Activated CD4-positive, CD25-positive, alpha-beta regulatory T cell treated with anti-CD3 and anti-CD28 coated beads, Interleukin-2, amount 50 U/mL, for 72 hours (primary cell): ENCODE measurements around the gene SPO11.

Experiments
- DNase-seq: peaks from one replicate; pipeline ENCODE4 v3.0.0; 2021

The SPO11 gene

DNA sequence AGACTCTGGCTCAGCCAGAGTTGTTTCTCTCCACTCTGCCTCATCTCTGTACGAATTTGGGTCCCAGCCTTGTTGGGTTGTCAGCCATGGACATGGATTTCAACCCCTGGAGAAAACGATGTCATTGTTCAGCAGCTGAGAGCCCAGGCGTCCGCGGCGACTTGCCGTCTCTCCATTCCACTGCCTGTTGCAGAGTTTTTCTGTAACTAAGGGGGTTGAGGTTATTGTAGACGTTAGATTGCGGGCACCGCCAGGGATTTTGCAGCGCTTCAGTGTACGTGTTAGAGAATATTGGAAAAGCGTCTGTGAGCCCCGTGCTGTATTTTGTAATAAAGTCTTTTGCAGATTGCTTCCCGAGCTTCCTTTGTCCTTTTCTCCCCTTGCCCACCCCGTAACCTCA lies 48.5 kb downstream of the SPO11 start:
- DNase-seq, result no peak

GRCh38 chr20:57378646-57379262 lies 49.2 kb downstream of the SPO11 start:
- DNase-seq, result no peak

DNA sequence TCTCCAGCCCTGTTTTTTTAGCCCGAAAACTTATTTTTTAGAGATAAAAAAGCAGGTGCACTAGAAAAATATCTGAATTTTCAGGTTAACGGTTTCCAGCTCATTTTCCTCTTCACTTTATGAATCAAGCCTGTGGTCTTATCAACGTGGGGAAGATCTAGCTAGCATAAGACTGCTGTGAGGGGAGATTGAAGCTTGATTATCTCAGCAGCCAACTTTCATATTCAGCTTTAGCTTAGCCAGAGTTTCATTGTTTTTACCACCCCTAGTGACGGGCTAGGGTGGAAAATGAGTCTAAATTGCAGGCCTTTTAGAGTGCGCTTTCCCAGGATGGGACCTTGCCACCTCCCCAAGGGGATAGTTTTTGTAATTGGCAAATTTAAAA lies 49.7 kb downstream of the SPO11 start:
- no peak for DNase-seq

DNA sequence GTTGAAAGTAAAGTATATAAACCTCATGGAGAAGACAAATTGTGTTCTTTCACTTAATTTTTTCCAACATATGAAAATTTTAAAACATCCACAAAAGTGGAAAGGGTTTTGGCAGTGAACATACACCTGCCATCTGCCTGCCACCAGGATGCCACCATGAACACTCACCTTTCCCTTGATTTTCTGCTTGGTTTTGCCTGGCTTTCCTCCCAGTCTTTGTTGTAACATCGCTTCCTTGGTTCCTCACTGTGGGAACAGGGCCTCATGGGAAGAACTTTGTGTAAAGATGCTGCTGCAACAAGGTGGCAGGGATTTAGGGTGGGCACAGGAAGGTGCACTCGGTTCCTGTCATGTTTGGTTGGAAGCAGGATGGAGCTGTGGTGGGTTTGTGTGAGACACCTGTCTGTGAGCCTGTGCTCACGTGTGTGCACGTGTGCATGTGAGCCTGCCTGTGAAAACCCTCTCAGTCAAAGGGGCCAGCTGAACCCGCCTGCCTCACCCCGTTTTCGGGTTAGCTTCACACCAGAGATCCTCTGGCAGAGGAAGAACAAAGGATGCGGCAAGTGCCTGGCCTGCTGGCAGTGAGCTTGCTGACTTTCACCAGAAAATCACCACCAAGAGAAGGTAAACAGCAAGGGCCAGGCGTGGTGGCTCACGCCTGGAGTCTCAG lies 50.6 kb downstream of the SPO11 start:
- DNase-seq, result no peak

DNA sequence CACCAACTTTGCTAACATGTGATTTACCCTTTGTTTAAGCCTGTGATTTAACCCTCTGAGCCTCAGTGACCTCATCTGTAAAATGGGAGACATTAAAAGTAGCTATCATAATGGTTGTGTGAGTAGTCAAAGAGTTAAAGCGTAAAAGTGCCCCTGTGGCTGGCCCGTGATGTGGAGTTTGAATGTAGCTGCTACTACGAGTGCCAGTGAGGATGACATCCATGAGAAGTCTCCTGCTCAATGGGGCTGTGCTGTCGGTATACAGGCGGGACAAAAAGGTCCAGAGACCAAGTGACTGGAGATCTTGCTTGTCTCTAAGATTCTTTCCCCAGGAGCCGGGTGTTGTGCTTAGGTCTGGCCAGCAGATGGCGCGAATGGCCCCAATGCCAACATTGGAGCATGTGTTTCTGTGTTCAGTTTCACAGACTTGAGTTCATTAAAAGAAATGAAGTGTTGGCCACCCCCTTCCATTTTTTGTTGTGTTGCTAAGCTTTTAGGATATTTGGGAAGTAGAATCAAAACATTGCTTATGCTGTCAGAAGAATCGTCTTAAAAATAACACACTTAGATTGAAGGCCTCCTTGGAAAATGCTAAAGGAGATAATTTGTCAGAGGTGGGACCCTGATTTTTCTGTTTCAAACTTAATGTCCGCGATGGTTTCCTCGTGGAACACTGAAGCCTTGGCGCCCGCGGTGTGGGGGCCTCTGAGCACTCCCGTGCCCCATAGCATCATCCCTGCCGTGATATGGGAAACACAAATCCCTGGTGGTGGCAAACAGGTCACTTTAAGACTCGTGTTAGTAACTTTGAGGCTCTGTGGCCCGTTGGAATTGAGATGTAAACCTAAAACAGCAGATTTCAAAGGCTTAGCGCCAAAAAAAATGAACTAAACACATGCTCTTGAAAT lies 52.2 kb downstream of the SPO11 start:
- peak; percentile 83 for DNase-seq

GRCh38 chr20:57382516-57382915 lies 52.9 kb downstream of the SPO11 start:
- DNase-seq, result no peak

DNA sequence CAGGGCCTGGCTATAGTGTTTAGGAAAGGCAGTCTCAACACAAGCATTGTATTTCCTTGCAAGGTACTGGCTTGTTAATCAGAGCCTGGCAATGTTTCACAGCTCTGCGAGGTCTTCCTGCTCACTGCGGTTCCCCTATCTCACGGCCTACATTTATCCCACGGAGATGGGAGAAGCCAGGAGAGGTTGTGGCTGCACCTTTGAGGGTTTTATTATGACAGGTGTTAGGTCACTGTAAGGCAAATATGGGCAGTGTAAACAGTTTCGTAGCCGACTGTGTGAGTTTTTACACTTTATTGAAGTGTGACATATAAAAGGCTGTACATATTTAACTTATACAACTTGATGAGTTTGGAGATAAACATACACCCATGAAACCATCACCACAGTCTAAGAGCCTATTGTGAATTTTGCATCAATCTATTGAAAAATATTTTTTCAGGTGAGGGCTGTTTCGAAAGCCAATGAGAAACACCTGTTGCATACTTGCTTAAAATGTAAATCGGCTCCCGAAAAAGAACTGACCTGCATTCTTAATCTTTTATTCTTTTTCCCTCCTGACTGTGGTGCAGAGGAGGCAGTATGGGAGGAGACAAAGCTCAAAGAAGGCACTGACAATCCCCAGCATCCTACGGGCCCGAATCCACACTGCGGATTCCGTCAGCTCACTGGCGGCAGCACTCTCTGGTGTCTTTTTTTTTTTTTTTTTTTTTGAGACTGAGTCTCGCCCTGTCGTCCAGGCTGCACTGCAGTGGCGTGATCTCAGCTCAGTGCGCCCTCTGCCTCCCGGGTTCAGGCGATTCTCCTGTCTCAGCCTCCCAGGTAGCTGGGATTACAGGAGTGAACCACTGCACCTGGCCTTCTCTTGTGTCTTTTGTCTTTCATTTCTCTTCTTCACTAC lies 54.1 kb downstream of the SPO11 start:
- no peak for DNase-seq

DNA sequence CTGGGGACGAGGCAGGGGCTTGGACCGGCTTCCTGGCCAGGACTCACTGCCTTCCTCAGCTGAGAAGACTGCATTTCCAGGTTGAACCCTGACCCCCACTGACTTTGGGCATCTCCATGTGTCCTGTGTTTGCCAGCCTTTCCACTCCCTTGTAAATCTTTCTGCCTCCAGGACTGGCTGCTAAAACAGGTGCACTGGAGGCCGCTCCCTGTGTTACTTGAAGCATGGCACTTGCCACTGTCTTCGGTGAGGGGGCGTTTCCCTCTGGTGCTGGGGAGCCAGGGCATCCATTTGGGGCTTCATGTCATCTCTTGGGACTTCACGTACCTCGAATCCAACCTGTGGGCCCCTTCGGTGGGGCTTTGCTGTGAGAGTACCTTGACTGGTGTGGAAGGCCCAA lies 54.9 kb downstream of the SPO11 start:
- no peak for DNase-seq

GRCh38 chr20:57384953-57385761 lies 55.6 kb downstream of the SPO11 start:
- no peak for DNase-seq

- DNase-seq, result no peak
Observed at GRCh38 chr20:57385940-57386339, 56.3 kb downstream of the SPO11 start.

DNA sequence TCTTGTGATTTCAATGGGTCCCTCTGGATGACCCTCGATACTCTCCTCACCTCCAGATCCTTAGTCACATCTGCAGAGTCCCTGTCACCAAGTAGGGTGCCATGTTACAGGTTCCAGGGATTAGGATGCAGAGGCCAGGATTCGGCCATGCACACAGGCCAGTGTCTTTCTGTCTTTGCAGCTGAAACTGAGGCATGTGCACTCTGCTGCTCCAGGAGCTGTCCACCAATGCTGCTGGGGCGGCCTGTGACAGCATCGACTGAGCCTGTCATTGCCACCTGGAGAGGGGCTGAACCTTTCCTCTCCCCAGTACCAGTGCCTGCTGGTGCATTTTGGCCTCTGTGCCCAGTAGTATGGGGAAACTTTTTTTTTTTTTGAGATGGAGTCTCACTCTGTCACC lies 57.2 kb downstream of the SPO11 start:
- DNase-seq, result no peak

GRCh38 chr20:57387463-57387862 lies 57.9 kb downstream of the SPO11 start:
- no peak for DNase-seq

DNA sequence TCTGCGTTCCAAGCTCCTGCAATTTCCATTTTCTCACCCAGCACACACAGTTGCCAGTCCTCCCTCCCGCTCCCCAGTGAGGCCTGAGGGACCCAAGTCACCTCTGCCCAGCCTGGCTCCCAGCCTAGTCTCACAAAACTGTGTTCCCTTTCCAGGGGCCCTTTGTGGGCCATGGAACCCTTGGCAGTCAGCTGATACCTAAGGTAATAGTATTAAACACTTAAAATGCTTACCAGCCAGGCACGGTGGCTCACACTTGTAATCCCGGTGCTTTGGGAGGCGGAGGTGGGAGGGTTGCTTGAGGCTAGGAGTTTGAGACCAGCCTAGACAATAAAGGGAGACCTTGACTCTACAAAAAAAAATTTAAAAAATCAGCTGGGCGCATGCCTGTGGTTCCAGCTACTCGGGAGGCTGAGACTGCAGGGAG lies 58.4 kb downstream of the SPO11 start:
- no peak for DNase-seq

DNA sequence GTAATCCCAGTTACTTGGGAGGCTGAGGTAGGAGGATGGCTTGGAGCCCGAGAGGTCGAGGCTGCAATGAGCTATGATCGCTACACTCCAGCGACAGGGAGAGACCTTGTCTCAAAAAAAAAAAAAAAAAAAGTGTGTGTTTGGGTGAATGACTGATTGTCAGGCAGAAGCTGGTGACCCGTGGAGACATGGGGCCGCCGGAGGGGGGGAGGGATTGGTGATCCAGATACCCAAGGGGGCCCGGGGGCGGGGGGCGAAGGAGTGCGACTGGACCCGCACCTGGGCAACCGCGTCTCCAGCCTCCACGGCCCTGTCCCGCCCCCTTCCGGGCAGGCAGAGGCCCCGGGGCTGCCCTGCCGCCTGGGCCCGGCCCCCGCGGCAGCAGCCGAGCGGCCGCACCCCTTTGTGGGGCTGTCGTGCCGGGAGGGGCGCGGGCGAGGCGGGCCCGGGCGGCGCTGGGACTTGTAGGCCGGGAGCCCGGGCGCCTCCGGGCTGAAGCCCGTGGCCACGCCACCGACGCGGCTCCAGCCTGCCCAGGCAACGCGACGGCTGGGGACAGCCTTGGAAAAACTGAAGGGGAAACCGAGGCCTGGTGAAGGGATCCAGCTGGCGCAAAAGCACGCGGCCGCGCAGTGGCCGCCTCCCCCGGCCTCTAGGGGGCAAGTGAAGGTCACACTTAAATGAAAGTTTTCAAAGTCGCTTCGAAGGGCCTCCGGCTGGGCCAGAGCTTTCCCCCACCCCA lies 59.5 kb downstream of the SPO11 start:
- DNase-seq, result peak; percentile 69

- DNase-seq, result peak; percentile 57
Observed at GRCh38 chr20:57389695-57390603, 60.3 kb downstream of the SPO11 start.

DNA sequence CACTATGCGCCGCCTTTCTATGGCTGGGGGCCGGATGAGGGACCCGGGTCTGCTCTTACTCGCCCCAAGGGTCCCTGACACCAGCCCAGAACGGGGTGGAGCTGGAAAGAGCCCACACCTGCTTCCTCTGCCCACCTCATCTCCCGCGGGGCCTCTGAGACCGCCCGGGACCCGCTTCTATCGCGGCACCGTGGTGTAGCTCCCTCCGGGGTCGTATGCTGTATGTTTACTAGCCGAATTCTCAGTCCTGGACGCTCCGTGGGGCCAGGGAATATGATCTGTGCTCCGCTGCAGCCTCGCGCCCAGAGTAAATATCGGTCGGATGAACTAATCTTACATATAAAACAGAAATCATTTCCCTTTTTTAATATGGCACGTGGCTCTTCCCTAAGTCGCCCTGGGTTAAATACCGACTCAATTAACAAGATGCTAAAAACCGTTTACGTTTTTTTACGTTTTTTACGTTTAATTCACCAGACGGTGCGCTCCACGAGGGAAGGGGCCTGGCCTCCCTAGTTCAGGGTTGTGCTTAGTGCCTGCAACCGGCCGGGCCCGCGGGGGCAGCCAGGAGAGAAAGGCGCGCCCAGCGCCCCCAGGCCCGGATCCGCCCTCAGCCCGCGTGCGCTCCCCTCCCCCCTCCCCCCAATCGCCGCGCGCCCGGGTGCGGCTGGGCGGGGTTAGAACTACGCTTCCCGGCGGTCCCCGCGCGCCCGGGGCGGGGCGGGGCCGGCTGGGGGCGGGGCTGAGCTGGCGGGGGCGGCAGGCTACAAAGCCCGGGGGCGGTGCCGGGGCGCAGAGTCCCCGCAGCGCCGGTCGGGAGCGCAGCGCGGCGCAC lies 61.2 kb downstream of the SPO11 start, which contains the start of gene RBM38:
Gene RBM38 (plus strand): TSS at position 793 of the 835 bp plus-strand sequence. CDS start 186 bp downstream, outside the sequence.
- peak; percentile 82 for DNase-seq

DNA sequence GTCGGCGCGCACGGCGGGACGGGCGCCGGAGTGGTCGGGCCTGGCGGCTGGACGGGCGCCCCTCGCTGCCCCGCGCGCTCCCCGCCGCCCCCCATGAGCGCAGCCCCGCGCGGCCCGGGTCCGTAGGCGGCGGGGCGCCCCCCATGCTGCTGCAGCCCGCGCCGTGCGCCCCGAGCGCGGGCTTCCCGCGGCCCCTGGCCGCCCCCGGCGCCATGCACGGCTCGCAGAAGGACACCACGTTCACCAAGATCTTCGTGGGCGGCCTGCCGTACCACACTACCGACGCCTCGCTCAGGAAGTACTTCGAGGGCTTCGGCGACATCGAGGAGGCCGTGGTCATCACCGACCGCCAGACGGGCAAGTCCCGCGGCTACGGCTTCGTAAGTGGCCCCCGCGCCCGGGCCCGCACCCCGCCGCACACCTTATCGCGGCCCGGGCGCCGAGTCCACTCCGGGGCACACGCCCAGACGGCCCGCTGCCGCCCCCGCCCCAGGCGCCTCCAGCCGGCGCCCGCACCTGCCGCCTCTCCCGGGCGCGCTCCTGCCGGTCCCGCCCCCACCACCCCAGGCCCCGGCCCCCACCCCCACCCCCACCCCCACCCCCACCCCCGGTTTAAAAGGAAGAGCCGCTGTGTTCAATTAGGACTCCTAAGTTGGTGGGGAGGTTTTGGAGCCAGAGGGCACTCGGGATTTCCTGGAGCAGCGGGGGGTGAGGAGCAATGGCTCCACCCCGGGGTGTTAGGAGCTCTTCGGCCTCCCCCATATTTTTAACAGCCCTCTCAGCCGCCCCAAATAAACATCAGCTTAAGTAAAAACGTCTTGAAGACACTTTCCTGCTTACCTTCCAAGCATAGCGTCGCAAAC lies 62.1 kb downstream of the SPO11 start:
- DNase-seq, result peak; percentile 56
